HTR-8/SVneo (cell line): ENCODE data around the gene SHF.
A peak's percentile ranks its signal among the peaks of the same experiment; 100 is the strongest.

ENCODE experiments used
- DNase-seq: peaks from one replicate; pipeline ENCODE4 v3.0.0; 2011; ENCODE audit warnings: low spot score, mixed read lengths; ENCODE audit not compliant: insufficient read length
- FAIRE-seq: peaks from 2 replicates; lab custom pipeline; 2011; peaks lifted over from hg19 to GRCh38; lab: Jason Lieb, UNC

SHF gene

DNA sequence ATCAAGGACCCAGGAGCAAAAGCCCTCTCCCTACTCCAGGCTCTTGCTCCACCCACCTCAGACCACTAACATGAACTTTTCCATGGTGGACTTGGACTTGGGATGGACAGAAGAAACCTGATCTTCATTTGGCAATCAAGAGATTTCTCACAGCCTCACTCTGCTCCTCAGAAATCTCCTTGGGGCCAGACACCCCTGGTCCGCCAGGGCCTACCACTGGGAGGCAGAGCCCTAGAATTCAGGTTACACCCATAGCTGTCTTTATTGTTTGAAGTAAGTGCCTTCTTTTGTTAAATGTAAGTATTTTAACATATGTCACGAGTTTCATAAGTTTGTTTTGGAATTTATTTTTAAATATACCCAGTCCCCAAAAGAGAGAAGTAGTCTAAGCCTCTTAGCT is 13.2 kb downstream of the SHF start:
- FAIRE-seq: no peak

DNA sequence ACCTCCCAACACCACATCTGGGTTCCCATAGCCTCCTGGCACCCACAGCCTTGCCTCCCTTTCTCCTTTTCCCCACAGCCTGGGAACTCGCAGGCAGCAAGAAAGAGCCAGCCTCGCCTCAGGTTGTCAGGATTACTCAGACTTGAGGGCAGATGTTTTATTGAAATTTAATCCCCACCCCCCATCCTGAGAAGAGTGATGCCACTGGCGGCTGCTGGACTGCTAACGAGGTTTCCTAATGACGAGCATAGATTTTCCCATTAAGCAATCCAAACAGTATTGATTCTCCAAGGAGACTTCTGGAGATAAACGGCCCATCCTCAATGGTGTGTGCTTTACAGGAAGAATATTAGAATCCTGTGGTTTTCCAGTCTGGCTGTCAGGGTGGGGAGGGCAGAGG is 13.7 kb downstream of the SHF start:
- no peak for FAIRE-seq
- no peak for DNase-seq

More for the DNA sequence above, 13.2 kb downstream of the SHF start:
- no peak for DNase-seq

DNA sequence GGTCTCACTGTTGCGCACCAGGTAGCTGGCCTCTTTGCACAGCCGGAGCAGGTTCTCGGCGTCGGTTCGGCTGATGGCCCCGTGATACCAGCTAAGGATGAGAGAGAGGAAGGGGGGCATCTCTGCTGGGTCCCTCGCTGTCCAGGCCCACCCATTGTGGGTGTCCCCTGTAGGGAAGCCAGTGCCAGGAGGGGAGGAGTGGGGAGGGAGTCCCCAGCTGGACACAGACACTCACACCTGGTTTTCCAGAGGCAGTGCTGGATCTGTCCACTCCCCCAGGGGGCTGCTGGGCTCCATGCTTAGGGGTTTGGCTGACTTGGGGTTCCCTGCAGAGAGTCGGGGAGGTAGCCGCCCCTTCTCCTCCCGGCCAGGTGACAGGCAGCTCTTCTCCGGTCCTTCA is 15.9 kb downstream of the SHF start:
- DNase-seq (no peak), FAIRE-seq (no peak)

DNA sequence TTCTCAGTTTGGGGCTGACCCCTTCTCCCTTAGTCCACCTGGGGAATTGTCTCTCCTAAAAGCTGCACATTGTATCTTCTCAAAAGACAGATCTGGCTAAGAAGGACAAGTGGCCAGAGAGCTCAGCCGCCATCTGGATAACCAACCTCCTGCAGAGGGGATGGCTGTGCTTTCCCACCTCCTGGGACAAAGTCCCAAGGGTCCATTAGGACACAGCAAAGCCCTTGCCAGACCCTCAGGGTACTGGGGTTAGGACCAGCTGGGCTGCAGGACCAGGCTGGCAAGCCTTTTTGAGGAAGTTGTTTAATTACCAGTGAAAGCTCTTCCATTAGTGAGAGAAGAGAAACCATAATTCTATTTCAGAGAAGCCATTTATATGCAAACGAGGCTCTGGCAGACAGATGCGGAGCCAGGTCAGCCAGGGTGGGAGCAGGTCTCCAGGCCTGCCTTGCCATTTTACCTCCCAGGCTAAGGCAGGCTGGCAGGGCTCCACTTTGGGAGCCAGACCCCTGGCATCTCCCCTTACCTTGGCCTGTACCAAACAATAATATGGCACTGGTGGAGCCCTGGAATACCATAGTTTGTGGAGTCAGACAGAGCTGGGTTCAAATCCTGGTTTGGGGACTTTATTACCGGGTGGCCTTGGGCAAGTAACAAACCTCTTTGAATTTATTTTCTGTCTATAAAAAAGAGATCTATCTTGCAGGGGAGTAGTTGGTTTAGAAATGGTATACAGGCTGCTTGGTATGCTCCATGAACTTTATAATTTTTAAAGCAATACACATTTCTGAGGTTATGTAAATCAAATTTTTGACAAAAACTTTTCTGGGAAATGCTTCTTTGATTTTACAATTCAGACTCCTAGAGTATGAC is 17.9 kb downstream of the SHF start:
- FAIRE-seq (no peak), DNase-seq (no peak)

DNA sequence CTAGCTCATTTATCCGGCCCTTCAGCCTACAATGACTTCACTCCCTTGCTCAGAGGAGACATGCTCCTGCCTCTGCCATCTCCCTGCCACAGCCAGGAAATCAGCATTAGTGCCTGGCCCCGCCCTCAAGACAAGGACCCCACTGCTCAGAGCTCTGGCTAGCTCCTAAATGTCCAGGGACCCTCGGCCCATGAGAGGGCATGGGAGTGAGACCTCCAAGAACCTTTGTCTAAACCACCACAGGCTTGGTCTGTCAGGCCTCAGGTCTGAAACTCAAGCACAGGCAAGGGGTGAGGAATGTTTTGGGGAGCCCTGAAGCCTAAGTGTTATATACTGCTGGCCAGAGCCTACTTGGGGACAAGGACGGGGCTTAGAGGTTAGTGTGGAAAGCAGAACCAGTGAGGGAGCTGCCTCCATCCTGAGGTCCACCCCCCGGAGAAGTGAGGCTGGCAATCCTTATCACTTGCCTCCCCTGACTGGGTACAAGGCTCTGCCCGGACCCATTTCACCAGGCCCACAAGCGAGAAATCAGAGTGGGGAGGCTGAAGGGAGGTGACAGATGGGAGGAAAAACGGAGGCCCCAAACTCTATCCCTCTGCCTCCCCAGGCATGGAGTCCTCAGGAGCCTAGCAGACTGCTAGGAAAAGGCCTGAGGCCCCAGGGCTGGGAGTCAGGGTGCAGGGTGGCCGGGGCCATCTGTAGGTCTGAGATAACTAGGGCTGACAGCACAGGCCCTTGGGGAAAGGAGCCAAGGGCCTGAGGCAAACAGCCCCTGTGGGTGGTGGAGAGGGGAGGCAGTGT is 18.8 kb downstream of the SHF start:
- no peak for DNase-seq
- no peak for FAIRE-seq

DNA sequence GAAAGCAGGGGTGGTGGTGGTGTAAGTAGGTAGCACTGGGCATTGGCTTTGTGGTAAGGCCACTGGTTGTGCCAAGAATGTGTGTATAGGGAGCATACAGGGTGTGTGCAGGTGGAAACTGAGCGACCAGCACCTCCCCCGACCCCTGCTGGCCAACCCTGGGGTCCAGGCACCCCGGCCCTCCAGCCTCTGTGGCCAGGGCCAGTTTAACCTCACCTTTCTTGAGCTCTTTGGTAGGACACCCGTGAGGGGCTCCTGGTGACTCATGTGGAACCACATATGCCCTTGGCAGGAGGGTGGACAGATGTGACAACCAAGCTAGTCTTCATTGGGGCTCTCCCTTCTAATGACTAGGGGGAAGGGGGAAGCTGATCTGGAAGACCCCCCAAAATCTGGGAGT is 19.5 kb downstream of the SHF start:
- FAIRE-seq (no peak), DNase-seq (no peak)

DNA sequence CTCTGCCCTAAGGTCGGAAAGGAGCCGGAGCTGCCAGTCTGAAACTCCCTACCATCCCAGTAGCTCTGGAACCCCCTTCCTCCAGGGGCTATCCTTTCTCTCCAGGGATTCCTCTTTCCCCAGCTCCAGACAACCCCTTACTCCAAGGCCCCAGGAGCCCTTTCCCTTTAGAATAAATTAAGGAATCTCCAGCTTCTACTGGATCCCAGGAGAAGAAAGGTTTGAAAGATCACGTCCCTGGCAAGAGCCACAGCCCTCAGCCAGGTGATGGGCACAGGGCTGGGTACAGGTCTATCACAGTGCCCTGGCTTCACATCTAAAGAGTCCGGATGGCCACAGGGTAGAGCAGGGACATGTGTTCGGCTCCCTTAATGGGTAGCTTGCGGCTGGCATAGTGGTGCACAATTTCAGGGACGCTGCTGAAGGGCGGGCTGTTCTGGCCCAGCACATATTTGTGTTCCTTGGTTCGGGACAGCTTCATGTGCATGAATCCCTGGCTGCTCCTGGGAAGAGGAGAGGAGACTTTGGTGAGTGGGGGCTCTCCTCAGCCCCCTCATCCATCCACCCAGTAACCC is 20.0 kb downstream of the SHF start:
- FAIRE-seq (no peak), DNase-seq (no peak)

DNA sequence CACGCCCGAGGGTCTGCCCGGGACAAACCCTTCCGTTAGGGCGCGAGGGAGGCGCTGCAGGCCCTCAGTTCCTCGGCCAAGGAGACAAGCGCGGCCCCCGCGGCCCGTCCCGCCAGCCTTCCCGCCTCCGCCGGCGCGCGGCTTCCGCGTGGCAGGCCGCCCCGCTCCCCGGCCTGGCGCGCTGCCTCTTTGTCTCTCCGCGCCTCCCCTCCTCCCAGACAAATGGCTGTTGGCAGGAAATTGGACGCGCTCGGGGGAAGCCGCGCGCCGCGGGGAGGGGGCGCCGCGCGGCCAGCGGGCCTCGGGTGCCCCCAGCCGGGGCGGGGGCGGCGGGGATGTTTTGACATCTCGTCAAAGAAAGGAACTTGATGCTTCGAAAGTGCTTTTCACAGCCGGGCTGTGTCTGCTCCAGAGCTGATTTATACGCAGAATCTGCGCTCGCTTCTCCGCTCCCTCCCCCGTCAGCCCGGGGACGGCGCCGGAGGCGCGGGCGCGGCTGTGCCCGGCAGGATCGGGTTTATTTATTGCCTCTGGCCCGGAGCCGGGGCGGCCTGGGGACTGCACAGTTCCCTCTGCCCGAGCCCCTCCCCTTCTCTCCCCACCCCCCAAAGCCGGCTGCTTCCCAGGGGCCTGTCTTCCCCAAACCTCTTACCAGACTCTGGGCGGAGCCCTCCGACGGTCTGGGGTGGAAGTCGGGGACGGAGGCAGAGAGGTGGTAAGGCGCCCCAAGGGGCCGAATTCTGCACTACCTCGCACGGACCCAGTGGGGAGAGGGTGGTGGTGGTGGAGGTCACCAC is 20.7 kb downstream of the SHF start:
- FAIRE-seq: no peak

DNA sequence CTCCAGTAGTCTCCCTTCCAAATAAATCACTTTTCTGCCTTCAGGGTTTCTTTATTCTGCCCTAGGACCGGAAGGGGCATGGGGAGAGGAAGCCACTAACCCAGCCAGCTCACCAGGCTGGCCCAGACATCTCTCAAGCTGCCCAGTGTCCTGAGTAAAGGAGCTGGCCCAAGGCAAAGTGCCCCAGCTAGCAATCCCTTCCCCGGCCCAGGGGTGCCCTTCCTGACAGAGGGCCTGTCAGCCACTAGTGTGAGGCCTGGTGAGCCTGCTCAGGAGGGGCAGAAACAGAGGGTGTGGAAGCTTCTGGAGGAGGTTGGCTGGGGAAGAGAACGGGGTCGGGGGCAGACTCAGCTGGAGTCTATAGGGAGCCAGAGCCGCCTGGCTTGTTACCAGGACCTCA is 22.2 kb downstream of the SHF start:
- no peak for DNase-seq
- no peak for FAIRE-seq

More for the DNA sequence above, 20.7 kb downstream of the SHF start:
- DNase-seq: peak; percentile 89

DNA sequence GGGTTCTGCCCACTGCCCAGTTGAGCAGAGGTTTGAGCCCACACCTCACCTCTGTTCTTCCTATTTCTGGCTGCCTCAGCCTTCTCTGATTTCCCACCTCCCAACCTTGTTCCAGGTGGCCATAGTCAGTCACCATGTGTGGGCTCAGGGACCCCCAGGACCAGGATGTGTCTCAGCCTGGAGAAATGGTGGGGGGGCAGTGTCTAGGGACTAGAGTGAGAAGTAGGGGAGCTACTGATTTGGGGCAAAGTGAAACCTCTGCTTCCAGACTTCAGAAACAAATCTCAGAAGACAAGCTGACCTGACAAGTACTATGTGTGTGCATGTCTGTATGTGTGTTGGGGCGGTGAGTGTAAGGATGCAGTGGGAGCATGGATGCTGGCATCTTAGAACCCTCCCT is 22.9 kb downstream of the SHF start:
- DNase-seq (no peak), FAIRE-seq (no peak)

DNA sequence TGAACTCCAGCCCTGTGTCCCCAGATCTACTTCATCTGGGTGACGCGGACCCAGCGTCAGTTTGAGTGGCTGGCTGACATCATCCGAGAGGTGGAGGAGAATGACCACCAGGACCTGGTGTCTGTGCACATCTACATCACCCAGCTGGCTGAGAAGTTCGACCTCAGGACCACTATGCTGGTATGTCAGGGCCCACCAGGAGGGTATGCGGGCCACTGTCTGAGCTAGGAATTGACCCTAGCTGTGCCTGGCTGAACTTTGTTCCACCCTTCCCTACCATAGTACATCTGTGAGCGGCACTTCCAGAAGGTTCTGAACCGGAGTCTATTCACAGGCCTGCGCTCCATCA is 24.3 kb downstream of the SHF start:
- no peak for DNase-seq
- FAIRE-seq: no peak

DNA sequence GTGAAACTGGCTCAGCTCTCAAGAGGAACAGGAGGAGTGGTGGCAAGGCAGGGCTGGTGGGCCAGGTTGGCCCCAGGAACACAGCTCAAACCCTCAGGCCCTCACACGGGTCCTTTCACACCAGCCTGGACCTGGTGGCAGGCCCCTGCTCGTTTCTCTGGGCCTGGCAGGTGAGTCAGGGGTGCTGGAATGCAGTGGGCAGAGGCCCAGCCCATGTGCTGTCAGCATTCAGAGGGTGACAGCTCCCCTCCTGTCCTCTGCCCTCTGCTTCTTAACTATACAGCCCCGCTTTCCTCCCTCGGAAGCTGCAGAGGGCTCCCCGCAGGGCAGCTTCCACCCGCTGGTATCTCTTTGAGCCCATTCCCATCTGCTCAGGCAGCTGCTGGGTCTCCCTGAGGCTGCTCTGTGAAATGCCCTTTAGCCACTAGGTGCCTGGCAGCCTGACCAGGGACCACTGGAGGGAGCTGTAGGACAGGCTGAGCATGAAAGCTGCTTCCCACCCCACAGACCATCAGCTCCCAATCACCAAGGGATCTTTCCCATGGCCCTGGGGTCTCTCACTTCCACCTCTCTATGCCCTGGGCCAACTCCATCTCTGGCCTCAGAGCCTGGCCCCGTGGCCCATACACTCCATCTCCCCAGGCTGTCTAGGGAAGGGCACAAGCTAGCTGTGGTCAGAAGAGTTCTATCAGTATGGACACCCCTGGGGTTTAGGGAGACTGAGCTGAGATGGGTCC is 24.8 kb downstream of the SHF start:
- FAIRE-seq (peak; percentile 83), DNase-seq (peak; percentile 94)

DNA sequence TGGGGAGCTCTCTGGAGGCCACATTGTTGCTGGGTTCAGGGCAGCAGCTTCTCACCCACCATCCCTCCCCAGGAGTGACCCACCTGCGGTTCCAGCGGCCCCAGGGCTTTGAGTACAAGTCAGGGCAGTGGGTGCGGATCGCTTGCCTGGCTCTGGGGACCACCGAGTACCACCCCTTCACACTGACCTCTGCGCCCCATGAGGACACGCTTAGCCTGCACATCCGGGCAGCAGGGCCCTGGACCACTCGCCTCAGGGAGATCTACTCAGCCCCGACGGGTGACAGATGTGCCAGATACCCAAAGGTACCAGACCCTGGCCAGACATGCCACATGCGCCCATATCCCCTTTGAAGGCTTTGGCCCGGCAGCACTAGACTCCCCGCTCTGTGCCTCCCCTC is 26.1 kb downstream of the SHF start:
- FAIRE-seq (no peak), DNase-seq (no peak)

DNA sequence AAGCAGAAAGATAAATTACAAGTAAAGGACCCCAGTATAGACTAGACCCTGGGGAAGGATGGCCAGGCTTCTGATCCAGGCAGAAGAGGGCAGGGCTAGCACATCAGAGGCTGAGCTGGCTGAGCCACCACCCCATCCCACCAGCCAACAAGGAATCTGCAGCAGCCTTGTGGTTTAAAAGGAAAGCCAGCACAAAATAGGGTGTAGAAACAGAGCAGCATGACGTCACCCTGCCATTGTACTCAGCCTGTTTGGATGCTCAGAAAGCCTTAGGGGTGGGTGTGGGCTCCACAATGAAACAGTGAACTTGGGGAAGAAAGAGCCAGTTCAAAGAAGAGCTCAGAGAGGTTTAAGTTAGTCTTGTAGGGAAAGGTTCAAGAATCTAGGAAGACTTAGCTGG is 29.8 kb downstream of the SHF start:
- DNase-seq (no peak), FAIRE-seq (no peak)

DNA sequence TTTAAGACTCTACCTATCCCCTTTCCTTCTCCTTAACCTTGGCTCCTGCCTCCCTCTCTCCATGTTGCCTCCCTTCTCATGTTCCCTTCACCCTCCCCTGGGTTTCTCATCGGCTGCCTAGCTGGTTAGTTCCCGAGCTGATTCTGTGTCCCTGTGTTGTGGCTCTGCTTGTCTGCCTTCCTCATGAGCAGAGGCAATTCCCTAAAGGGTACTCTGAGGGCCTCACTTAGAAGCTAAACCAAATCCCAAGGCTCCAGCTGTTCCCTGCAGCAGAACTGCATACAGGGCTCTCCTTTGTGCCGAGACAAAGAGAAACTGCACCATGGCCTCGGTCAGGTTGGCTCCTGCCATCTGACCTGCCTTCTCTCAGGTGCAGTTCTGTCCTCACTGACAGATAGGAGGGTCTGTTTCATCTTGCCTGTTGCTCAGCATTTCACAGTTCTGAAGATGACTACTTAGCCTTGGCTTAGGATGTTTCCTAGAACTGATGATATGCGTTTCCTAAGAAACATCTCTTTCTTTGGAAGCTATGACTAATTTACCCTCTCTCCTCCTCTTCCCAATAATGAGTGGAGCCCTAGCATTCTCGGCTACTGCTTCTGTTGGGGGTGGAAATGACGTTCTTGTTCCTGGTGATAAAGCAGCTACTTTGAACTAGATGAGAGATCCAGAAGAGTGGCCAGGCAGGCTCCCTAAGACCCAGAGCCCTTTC is 30.9 kb downstream of the SHF start:
- FAIRE-seq (no peak), DNase-seq (no peak)

DNA sequence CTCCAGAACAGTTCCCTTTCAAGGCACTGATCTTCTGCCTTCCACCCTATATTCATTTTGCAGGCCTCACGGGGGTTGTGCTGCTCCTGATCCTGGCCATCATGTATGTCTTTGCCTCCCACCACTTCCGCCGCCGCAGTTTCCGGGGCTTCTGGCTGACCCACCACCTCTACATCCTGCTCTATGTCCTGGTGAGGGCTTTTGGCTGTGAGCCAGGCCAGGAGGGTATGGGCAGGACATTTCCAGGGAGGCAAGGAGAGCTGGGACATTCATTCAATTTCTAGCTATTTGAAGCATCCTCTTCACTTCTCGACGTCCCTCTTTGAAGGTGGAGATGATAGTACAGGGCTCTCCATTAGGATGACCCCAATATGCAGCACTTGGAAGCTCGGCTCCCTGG is 32.0 kb downstream of the SHF start:
- FAIRE-seq (no peak), DNase-seq (no peak)

DNA sequence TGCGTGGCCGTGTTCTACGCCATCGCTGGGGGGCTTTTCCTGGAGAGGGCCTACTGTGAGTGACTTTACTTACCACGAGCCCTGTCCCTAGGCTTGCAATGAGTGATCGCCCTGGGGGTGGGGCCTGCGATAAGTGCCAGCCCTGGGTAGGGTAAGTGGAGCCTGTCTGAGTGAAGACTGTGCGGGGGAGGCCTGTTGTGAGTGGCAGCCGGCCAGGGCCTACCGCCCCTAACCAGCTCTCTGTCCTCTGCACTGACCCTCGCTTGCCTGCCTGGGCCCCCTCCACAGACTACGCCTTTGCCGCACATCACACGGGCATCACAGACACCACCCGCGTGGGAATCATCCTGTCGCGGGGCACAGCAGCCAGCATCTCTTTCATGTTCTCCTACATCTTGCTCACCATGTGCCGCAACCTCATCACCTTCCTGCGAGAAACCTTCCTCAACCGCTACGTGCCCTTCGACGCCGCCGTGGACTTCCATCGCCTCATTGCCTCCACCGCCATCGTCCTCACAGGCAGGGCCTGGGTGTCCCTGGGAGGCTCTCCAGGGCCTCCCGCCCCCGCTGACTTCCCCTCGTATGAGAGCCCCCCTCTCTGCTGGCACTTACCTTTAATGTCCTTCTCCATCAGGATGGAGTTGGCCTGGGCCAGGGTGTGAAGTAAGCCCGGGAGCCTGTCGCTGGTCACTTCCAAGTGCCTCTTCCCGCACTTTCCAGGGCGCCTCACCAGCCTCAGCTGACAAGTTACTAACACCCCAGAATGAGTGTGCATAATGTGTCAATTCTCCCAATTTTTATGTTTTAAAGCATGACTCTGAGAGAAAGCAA is 35.6 kb downstream of the SHF start:
- no peak for DNase-seq
- no peak for FAIRE-seq

DNA sequence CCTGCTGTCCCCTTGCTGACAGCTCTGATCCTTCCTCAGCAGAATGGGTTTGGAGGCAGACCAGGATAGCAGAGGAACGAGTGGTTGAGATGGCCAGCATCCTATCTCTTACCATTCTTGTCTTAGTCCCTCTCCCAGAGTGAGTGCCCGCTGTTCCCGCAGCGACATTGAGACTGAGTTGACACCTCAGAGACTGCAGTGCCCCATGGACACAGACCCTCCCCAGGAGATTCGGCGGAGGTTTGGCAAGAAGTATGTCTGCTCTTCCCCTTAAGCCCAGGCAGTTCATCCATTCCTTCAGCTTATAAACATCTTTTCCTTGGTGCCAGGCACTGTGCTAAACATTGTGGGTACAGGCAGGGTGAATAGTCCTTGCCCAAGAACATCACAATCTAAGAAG is 36.8 kb downstream of the SHF start:
- no peak for FAIRE-seq
- no peak for DNase-seq
